Measurements from ENCODE around the gene HIC1.
A peak's percentile ranks its signal among the peaks of the same experiment; 100 is the strongest.

The HIC1 gene

DNA sequence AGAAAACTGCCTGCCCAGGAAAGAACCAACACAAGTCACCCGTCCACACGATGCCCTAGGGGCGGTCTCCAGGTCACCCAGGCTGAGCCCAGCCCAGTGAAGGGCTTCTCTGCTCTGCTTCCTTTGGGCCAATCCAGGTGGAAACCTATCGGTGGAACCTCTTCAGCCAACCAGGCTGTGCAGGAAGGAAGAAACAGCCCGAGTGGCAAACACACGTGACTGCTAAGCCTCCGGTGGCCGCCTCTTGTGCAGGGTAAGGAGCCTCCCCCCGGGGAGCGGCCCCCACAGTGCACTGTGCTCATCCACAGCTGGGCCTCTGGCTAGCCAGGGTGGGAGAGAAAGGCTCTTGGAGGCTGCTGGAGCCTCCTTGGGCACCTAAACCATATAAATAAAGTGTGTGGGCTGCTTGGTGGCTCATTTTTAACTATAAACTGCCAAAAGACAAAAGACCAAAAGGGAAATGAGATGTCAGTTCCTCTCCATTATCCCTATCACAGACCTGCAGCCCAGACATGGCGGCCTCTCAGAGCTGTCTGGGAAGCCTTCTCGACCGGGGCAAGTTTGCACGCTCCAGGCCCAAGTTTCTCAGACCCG is 32.2 kb upstream of the HIC1 start:
- no peak for DNase-seq (ENCODE audit: low read depth)
- no peak overlapping the region for H3K4me3 ChIP-seq (ENCODE audit: low read depth, low read length)
- TF ChIP-seq, protein P1, sequence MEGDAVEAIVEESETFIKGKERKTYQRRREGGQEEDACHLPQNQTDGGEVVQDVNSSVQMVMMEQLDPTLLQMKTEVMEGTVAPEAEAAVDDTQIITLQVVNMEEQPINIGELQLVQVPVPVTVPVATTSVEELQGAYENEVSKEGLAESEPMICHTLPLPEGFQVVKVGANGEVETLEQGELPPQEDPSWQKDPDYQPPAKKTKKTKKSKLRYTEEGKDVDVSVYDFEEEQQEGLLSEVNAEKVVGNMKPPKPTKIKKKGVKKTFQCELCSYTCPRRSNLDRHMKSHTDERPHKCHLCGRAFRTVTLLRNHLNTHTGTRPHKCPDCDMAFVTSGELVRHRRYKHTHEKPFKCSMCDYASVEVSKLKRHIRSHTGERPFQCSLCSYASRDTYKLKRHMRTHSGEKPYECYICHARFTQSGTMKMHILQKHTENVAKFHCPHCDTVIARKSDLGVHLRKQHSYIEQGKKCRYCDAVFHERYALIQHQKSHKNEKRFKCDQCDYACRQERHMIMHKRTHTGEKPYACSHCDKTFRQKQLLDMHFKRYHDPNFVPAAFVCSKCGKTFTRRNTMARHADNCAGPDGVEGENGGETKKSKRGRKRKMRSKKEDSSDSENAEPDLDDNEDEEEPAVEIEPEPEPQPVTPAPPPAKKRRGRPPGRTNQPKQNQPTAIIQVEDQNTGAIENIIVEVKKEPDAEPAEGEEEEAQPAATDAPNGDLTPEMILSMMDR (conservative IDR thresholded peaks at IDR 0.05; ENCODE audit: low read depth, low read length): no peak

DNA sequence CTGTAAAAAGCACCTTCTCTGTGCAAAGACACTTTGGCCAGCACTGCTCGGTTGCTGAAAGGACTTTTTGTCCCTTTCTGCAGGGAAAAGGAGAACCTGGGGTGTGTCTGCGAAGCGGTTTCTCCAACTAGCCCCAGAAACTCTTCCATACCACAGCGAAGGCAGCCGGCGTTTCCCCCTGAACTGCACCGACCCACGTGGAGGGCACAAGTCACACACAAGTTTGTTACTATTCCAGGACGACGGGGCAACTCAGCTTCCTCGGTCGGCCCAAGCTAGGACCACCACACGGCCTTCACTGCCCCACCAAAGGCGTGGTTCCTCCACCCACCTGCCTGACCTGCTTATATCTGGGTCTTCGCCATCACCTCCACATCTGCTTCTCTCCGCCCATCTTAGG is 31.6 kb upstream of the HIC1 start:
- no peak for DNase-seq (ENCODE audit: low read depth)
- H3K4me3 ChIP-seq (ENCODE audit: low read depth, low read length): no peak overlapping the region
- TF ChIP-seq, protein P1 (conservative IDR thresholded peaks at IDR 0.05; ENCODE audit: low read depth, low read length): no peak

DNA sequence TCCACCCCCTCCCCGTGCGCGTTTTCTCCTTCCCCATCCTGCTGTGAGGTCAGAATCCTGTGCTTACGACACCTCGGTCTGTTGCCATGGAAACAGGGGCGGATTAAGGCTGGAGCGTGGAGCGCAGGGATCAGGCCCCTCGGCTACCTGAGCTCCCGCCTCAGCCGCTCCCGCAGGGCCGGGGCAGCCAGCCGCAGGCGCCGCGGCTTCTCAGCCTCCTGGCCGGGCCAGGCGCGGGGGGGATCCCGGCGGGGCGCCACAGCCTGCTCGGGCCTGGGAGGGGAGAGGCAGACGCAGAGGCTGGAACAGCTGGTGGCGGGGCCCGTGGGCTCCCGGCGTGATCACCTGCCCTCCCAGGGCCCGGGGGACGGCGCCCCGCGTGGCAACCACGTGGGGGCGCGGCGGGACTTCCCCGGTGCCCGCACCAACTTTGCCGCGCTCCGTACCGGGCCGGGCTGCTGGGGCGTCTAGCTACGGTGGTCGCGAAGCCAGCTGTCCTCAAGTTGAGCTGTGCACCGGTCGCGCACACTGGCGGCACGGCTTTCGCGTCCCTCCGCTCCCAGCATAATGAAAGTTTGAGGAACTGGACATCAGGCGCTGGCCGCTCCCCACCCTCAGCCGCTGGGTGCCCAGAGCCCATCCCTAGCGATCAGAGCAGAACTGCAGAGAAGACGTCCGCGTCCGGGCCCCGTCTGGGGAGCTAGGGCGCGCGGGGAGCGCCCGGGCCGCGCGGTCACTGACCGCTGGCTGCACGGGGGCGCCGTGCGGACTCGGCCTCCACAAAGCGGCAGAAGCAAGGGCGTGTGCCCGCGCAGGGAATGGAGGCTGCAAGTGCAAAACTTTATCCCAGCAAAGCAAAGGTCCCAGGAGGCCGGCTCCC is 31.0 kb upstream of the HIC1 start:
- H3K4me3 ChIP-seq (ENCODE audit: low read depth, low read length): peak overlapping the region; percentile 5
- DNase-seq (ENCODE audit: low read depth): peak; percentile 68

DNA sequence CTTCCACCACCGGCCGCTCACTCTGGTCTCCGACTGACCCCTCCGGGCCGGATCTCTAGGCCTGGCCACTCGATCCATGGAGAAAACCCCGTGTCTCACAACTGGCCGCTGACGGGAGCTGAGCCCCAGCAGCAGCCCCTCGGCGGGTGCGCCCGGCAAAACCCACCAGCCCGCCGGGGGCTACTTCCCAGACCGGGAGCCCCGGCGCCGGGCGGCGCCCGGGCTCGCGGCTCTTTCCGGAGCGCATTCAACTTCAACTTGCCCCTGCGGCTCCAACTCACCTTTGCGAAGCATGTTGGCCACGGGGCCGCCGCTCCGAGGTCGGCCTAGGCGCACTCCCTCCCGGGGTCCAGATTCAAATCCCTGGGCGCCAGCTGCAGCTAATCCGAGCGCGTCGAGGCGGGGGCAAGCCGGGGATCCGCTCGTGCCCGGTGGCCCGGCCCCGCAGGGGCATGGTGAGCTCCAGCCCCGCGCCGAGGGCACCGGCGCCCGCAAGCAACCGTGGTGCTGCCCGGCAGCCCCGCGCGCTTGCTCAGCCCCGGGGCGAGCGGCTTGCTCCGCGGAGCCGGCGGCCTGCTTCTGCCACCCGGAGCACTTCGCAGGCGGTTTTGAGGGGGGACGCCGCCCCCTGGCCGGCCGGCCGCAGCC is 30.2 kb upstream of the HIC1 start:
- TF ChIP-seq, protein P1 (conservative IDR thresholded peaks at IDR 0.05; ENCODE audit: low read depth, low read length): no peak
- no peak for DNase-seq (ENCODE audit: low read depth)

More for the DNA sequence above, 31.0 kb upstream of the HIC1 start:
- TF ChIP-seq, protein P1 (conservative IDR thresholded peaks at IDR 0.05; ENCODE audit: low read depth, low read length): no peak

DNA sequence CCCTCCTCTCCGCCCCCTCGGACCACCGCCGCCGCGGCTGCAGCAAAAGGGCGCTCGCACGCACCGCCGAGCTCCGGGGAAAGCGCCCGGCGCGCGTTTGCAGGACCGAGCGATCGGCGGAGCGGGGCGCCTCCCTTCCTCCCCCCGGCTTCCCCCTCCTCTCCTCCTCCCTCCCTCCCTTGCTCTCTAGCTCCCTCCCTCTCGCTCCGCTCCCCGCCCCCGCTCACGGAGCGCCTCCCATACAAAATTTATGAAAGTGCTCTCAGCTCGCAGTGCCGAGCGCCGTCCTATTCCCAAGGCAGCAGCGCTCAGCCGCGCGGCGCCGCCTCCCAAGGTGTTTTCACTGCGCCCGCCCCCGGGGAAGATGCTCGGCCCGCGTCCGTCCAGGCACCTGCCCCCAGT is 29.7 kb upstream of the HIC1 start, which contains the start of gene RTN4RL1:
Gene RTN4RL1 (minus strand): TSS at position 115 of the 402 bp plus-strand sequence. CDS start 469 bp downstream, outside the sequence.
- H3K4me3 ChIP-seq (ENCODE audit: low read depth, low read length): peak within 1 kb of the TSS; percentile 17
- peak; percentile 33 for DNase-seq (ENCODE audit: low read depth)
- TF ChIP-seq, protein P1 (conservative IDR thresholded peaks at IDR 0.05; ENCODE audit: low read depth, low read length): no peak

More for the DNA sequence above, 30.2 kb upstream of the HIC1 start:
- H3K4me3 ChIP-seq (ENCODE audit: low read depth, low read length): peak overlapping the region; percentile 17

DNA sequence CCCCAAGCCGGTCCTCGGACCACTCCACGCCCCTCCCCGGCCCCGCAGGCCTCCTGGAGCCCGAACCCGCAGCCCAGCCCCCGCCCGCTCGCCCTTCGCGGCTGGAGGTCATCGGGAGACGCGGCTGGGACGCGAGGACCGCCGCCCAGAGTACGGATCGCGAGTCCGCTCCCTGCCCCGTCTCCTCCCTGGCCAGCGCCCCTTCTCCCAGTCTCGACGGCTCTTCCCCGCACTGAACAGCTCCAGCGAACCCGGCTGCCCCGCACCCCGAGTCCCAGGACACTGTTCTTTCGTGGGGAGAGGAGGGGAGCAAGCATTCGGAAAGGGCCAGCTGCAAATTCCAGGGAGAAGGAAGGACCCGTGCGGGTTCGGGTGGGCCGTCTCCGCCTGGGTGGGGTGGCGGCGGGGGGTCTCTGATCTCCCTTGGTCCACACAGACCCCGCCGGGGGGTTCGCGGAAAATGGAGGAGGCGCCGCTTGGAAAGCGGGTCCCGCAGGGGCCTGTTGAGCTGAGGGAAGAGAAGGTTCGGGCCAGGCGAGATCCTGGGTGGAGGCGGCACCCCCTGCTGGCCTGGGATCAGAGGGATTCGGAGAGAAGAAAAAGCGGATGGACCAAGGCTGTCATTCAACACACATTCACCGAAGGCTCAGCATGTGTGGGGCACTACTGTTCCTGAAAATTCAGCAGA is 29.1 kb upstream of the HIC1 start:
- H3K4me3 ChIP-seq (ENCODE audit: low read depth, low read length): peak overlapping the region; percentile 17
- TF ChIP-seq, protein P1 (conservative IDR thresholded peaks at IDR 0.05; ENCODE audit: low read depth, low read length): peak; percentile 81
- peak; percentile 66 for DNase-seq (ENCODE audit: low read depth)

All from choroid plexus epithelial cell (primary cell).